ENCODE data around the gene MVB12B.
A peak's percentile ranks its signal among the peaks of the same experiment; 100 is the strongest.

MVB12B gene

GRCh38 chr9:126389992-126390391, 63.4 kb downstream of the MVB12B start:
- DNase-seq: no peak

DNA sequence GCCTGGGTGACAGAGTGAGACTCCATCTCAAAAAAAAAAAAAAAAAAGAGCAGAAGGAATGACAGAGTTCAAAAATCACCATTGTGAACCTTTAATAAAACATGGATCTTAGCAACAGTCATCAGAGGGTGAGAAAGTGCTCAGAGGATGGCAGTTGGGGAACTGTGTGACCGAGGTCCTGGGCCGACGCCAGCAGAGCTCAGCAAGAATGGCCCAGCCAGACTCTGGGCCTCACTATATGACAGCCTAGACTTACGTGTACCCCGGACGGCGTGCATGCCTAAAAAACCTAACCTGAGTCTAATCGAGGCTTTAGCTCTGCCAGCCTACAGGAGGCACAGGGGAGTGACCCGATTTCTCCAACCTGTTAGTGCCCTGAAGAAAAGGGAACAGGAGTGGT, 64.3 kb downstream of the MVB12B start:
- DNase-seq: no peak

DNA sequence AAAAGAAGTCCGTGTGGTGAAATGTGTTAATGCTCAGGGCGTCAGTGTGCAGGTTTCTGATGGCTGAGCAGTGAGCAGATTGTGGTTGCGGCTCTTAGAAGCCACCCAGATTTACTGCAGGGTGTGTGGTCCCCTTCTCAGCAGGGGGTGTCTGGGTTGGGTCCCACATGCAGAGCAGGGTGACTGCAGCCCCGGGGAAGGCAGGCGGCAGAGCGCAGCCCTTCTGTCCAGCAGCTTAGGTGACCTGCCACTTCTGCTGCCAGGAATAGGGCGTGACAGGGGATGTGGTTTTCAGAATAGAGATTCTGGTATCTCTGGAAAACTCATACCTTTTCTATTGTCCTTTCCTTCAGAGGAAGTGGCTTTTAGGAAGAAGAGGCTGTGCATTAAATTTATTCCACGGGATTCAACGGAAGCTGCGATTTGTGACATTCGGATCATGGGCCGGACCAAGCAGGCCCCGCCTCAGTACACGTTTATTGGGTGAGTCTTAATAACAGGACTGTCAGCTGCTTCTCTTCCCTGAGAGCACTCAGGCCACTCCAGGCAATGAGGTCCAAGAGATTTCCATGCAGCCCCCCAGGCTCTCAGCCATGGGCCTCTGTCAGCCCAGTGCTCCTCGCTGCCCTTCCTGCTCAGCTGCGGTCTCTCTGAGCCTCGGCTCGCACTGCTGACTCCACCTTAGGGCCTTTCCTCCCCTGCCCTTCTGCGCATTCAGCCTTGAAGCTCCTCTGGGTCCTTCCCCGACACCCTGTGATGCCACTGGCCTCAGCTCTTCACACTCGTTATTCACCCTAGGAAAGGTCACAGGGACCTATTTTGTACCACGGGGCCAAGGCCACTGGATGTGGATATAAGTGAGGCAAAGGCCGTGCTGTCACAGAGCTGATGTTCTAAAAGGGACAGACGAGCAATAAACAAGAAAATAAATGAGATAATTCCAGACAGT, 65.4 kb downstream of the MVB12B start:
- DNase-seq: no peak

DNA sequence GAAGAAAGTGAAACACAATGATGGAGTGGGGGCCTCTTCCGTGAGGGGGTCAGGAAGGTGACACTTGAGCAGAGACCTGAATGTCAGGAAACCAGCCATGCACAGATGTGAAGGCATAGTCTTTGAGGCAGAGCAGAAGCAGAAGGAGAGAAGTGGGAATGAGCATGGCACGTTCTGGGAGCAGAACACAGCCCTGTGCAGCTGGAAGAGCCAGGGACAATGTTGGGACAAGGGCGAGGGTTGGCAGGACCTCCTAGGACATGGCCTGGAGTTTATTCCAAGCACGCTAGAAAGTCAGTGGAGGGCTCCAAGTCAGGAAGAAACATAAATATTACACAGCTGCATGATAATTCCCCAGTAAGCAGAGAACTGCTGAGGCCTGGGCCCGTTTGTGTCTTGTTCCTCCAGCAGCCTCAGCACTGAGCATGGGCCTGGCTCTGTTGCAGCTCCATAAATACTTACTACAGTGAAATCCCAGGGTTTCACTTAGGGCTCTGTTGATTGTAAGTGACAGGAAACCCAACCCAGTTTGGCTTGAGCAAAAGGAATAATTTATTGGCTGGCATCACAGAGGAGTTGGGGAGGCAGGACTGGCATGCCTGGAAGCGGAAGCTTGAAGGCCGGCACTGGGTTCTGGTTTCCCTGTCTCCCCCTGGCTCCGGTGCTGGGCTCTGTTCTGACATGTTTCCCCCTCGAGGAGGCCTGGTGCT, 66.2 kb downstream of the MVB12B start:
- DNase-seq: no peak

DNA sequence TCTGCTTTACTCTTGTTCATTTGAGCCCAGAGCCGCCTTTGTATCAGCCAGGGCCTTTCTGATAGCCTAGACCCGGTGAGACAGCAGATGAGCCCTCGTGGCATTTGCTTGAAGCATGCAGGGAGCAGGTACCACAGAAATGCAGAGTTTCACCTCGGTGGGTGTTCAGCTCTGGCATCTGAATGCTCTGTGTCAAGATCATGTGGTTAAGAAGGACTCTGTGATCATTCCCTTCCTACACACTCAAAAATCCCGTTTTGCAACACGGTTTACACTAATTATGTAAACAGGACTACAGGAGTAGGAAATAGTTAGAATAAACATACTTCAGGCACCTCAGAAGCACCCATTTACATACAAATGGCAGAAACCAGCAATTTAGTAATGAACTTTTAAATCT, 67.2 kb downstream of the MVB12B start:
- DNase-seq: no peak

- no peak for DNase-seq
These were observed 68.2 kb downstream of the MVB12B start for GRCh38 chr9:126394802-126395201.

GRCh38 chr9:126395439-126396212, 69.0 kb downstream of the MVB12B start:
- peak; percentile 55 for DNase-seq

- no peak for DNase-seq
These were observed 70.4 kb downstream of the MVB12B start for GRCh38 chr9:126397056-126397455.

DNA sequence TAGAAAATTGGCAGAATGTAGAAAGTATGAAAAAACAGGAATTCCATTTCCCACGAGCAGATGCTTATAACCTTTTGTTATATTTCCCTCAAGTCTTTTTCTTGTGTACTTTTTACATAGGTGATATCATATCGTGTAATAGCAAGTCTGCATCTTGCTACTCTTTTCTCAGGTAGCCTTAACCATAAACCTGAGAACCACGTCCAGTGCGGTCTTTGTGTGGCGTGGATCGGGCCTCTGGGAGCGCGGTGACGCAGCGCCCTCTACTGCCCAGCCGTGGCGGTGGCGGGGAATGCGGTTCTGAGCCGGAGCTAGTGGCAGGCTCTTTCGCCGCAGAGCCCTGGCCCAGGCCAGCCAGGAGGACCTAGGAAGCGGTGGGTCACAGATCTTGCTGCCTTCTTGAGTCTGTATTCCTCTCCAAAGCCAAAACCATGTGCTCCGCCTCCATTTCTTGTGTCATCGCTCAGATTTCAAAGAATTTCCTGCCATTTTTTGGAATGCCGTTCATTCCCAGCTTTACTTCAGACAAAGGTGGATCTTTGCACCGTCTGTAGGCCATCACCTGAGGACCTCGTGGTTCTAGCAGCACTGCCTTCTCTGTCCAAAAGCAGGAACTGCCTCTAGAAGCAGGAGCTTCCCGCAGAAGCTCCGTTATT, 71.9 kb downstream of the MVB12B start:
- peak; percentile 43 for DNase-seq

DNA sequence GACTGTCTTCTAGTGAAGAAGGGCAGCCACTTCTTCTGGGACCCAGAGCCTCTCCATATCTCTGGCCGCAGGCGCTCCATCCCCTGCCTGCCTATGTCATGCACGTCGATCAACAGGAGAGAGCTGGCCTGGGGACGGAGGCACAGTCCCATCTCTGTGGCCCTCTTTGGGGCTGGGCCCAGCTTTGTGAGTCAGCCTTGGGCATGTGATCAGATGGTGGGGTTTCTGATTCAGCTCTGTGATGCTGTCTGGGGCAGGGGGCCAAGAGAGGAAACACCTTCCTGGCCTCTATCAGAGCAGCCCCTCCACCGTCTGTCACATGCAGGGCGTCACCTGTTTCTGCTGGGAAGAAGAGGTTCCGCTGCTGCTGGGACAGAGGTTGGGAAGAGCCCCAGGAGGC, 72.6 kb downstream of the MVB12B start:
- DNase-seq: no peak

GRCh38 chr9:126399789-126400188, 73.2 kb downstream of the MVB12B start:
- no peak for DNase-seq

GRCh38 chr9:126400571-126400970, 73.9 kb downstream of the MVB12B start:
- no peak for DNase-seq

GRCh38 chr9:126401107-126401506, 74.5 kb downstream of the MVB12B start:
- no peak for DNase-seq

- DNase-seq: no peak
These were observed 75.0 kb downstream of the MVB12B start for GRCh38 chr9:126401581-126401980.

DNA sequence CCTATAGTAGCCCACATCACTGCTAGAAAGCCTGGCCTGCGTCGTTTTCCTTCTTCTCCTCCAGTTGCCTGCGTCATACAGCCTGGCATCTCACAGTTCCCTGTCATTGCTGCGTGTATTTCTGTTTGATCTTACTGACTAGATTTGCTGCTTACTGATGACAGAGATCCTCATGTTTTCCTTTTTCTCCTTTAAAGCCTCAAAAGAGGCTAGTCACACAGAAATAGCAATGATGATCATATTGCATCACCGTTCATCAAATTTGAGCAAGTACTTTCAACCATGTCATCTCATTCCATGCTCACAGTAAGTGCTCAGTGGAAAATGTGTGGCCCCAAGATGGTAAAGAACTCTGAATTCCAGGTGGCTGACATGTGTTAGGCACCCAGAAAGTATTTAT, 76.8 kb downstream of the MVB12B start:
- no peak for DNase-seq

GRCh38 chr9:126404459-126404858, 77.8 kb downstream of the MVB12B start:
- DNase-seq: no peak

DNA sequence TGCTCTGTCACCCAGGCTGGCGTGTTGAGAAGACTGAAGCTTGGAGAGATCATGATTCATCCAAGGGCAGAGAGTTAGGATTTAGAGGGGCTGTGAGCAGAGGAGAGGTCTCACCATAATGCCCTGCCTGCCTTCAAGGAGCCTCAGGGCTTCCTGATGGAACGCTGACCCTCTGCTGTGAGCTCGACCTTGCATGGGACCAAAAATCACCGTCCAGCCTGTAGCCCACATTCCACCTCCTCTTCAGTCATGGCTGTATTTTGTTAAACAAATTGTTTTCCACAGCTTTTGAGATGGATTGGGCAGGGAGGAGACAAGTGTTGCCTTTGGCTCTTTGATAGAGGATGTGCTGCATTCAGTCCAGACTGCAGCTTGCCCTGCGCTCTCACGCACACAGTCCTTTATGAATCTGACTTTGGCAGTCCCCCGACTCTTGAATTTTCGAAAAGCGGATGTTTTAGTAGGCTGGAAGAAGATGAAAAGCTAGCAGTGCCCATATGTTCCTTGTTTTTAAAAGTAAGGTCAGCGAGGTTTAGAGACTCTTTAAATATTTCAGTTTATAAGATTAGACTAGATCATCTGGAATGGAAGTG, 79.5 kb downstream of the MVB12B start:
- no peak for DNase-seq

GRCh38 chr9:126407114-126407870, 80.7 kb downstream of the MVB12B start:
- peak; percentile 69 for DNase-seq

GRCh38 chr9:126408004-126408403, 81.4 kb downstream of the MVB12B start:
- DNase-seq: no peak

- no peak for DNase-seq
These were observed 83.6 kb downstream of the MVB12B start for GRCh38 chr9:126410229-126410628.

- no peak for DNase-seq
These were observed 84.8 kb downstream of the MVB12B start for GRCh38 chr9:126411225-126411947.
